ENCODE results near the gene GALNT14.

- TF ChIP-seq CTCF (IDR thresholded peaks at IDR 0.05; ENCODE audit: control extremely low read depth in 1 of 3, insufficient read depth in 1 of 3, low read depth in 1 of 3, low read length in 3 of 3): no peak
- TF ChIP-seq EGR1 (IDR thresholded peaks at IDR 0.05; ENCODE audit: borderline replicate concordance, low read depth, low read length): no peak
- TF ChIP-seq NRF1 (IDR thresholded peaks at IDR 0.05; ENCODE audit: low read depth, low read length): no peak
- no peak for TF ChIP-seq EZH2 (IDR thresholded peaks at IDR 0.05; ENCODE audit: low read depth, low read length, severe bottlenecking)
- no peak for TF ChIP-seq EP300 (IDR thresholded peaks at IDR 0.05; ENCODE audit: borderline replicate concordance in 1 of 2, low read depth in 2 of 2, low read length in 2 of 2)
- TF ChIP-seq POLR2A (IDR thresholded peaks at IDR 0.05; ENCODE audit: control extremely low read depth in 1 of 2, low read depth in 2 of 2, low read length in 2 of 2): no peak
- TF ChIP-seq RFX5 (IDR thresholded peaks at IDR 0.05; ENCODE audit: borderline replicate concordance, low read depth, low read length): no peak
- no peak for TF ChIP-seq RAD21 (IDR thresholded peaks at IDR 0.05 in 1 of 2, conservative IDR thresholded peaks at IDR 0.05 in 1 of 2; ENCODE audit: low read depth in 2 of 2, low read length in 2 of 2)
- no peak for TF ChIP-seq YY1 (IDR thresholded peaks at IDR 0.05; ENCODE audit: low read depth, low read length)
- TF ChIP-seq NANOG (IDR thresholded peaks at IDR 0.05; ENCODE audit: insufficient read depth, low read depth, low read length, poor library complexity, severe bottlenecking): no peak
- no peak for TF ChIP-seq GABPA (IDR thresholded peaks at IDR 0.05; ENCODE audit: borderline replicate concordance, insufficient read depth, low read length)
- no peak for TF ChIP-seq ATF3 (IDR thresholded peaks at IDR 0.05; ENCODE audit: insufficient read depth, low read depth, low read length)
- TF ChIP-seq E2F6 (IDR thresholded peaks at IDR 0.05): no peak
- TF ChIP-seq SIN3A (conservative IDR thresholded peaks at IDR 0.05 in 1 of 2, IDR thresholded peaks at IDR 0.05 in 1 of 2; ENCODE audit: low read depth in 1 of 2, low read length in 2 of 2): no peak
Measured at GRCh38 chr2:31140151-31140550, 1.9 kb upstream of the GALNT14 start.

All from H1 (cell line).